Thyroid gland (tissue), 4 donors: ENCODE results near the gene SPDYE5.

Source experiments
- POLR2A ChIP-seq, 2 donors: fragments of 450-650 bp; IDR thresholded peaks; one replicate each; pipeline ENCODE4 v1.6.1; 2017; ENCODE audit warnings: antibody characterized with exemption in 2 of 2, mild to moderate bottlenecking in 2 of 2, moderate library complexity in 1 of 2
- TF ChIP-seq, protein P1 (sequence below), 6 experiments: fragments of 200-600 bp in 3 of 6; fragments of 450-650 bp in 3 of 6; sonication (generic) in 3 of 6; IDR thresholded peaks; one replicate each; pipeline ENCODE4 v1.5.1; 2016 to 2019; ENCODE audit warnings: antibody characterized with exemption in 6 of 6, mild to moderate bottlenecking in 2 of 6, inconsistent platforms in 1 of 6, moderate library complexity in 1 of 6

DNA sequence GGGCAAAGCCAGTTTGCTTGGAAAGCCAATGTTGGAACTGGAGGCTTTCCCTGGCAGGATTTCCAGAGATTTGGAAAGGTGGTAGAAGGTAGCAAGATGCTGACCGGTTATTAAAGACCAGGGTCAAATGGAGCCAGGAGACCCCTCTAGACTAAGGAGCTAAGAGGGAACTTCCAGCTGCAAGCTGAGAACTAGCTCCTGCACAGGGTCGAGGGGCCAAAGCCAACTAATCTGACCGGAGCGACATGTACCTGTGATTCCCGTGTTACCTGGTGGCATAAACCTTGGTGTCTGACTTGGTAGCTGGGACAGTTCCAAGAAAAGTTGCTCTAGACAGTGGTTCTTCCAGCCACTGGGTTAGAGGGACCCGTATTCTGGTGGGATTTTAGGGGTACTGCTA, 41.8 kb downstream of the SPDYE5 start:
- TF ChIP-seq POLR2A (IDR thresholded peaks at IDR 0.05) = no peak
- TF ChIP-seq, protein P1, sequence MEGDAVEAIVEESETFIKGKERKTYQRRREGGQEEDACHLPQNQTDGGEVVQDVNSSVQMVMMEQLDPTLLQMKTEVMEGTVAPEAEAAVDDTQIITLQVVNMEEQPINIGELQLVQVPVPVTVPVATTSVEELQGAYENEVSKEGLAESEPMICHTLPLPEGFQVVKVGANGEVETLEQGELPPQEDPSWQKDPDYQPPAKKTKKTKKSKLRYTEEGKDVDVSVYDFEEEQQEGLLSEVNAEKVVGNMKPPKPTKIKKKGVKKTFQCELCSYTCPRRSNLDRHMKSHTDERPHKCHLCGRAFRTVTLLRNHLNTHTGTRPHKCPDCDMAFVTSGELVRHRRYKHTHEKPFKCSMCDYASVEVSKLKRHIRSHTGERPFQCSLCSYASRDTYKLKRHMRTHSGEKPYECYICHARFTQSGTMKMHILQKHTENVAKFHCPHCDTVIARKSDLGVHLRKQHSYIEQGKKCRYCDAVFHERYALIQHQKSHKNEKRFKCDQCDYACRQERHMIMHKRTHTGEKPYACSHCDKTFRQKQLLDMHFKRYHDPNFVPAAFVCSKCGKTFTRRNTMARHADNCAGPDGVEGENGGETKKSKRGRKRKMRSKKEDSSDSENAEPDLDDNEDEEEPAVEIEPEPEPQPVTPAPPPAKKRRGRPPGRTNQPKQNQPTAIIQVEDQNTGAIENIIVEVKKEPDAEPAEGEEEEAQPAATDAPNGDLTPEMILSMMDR (IDR thresholded peaks at IDR 0.05) = no peak
